IPS-15b (cell line): ENCODE results near the gene PRDM15.

Source experiments
- H3K27me3 ChIP-seq: one replicate; pipeline ENCODE4 v1.6.1; 2013; ENCODE audit warnings: low read length; ENCODE audit not compliant: control insufficient read depth, insufficient read depth
- H3K36me3 ChIP-seq: one replicate; pipeline ENCODE4 v1.6.1; 2013; ENCODE audit warnings: low read length; ENCODE audit not compliant: control insufficient read depth, insufficient read depth
- H3K4me1 ChIP-seq: one replicate; pipeline ENCODE4 v1.6.1; 2013; ENCODE audit warnings: mild to moderate bottlenecking, low read length; ENCODE audit not compliant: control insufficient read depth, insufficient read depth
- H3K4me3 ChIP-seq: one replicate; pipeline ENCODE4 v1.5.1; 2013; ENCODE audit warnings: low read depth, low read length
- H3K9ac ChIP-seq: one replicate; pipeline ENCODE4 v1.6.1; 2013; ENCODE audit warnings: low read depth, mild to moderate bottlenecking, low read length
- H3K9me3 ChIP-seq: one replicate; pipeline ENCODE4 v1.6.1; 2013; ENCODE audit warnings: mild to moderate bottlenecking, low read length; ENCODE audit not compliant: control insufficient read depth, insufficient read depth

The PRDM15 gene

DNA sequence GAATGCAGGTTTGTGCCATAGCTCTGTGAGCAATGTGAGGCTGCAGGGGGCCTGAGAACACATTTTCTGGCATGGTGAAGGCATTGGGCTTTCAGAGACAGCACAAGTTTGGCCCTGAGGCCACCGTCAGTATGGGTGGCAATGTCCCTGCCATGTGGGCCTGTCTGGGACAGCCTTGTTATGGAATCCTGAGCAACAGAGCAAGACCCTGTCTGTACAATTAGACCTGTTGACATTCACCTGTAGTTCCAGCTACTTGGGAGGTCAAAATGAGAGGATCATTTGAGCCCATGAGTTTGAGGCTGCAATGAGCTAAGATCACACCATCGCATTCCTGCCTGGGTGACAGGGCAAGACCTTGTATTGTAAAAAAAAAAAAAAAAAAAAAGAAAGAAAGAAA, 35.6 kb downstream of the PRDM15 start:
- Histone ChIP-seq H3K9ac (no peak overlapping the region), H3K27me3 (no peaks in the 10 kb centered on the region), H3K36me3 (peaks cover 2% of the 10 kb centered on the region), H3K4me1 (peaks cover 3% of the 10 kb centered on the region), H3K9me3 (no peaks in the 10 kb centered on the region), H3K4me3 (no peak overlapping the region)

DNA sequence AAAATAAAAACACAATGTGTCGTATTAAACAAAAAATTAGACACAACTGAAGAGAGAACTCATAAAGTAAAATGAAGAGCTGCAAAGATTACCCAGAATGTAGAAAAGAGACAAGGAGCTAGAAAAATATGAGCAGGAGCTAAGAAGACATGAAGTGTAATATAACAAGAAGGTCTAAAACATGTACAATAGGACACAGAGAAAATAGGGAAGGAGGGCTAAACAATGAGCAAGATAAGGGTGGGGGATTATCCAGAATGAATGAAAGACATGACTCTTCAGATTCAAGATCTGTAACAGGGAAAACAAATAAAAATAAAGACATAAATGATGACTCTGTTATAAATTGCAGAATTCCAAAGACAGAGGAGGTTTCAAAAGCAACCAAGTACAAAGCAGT, 38.3 kb downstream of the PRDM15 start:
- Histone ChIP-seq H3K9me3 (no peaks in the 10 kb centered on the region), H3K9ac (no peak overlapping the region), H3K36me3 (no peaks in the 10 kb centered on the region), H3K4me1 (peaks cover 4% of the 10 kb centered on the region), H3K27me3 (no peaks in the 10 kb centered on the region), H3K4me3 (no peak overlapping the region)

DNA sequence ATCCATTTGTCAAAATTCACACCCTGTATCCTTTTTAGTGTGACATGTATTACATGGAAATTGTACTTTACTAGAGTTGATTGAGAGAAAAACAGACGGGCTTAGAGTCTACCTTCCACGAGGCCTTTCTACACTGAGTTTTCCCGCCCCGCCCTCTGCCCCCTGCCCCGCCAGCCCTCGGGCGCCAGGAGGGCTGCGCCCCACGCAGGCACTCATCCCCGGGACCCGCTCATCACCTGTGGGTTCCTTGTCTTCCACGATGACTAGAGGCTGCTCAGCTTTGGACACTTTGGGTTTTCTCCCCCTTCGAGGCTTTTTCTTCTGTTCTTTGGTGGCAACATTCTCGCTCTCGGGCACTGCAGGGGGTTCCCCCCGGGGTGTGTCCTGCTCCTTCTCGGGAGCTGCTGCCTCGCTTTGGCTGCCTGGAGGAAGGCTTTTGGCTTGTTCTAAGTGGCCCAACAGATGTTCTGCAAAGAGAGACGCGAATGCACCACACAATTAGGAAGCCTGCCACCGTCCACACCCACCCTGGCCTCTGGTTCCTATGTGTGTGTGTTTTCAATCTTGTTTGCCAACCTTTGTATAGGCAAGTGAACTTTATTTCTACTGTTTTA, 39.6 kb downstream of the PRDM15 start:
- H3K4me3 ChIP-seq = no peak overlapping the region
- no peaks in the 10 kb centered on the region for H3K27me3 ChIP-seq
- no peaks in the 10 kb centered on the region for H3K9me3 ChIP-seq
- no peak overlapping the region for H3K9ac ChIP-seq
- H3K36me3 ChIP-seq = peaks cover 5% of the 10 kb centered on the region
- H3K4me1 ChIP-seq = peaks cover 5% of the 10 kb centered on the region

DNA sequence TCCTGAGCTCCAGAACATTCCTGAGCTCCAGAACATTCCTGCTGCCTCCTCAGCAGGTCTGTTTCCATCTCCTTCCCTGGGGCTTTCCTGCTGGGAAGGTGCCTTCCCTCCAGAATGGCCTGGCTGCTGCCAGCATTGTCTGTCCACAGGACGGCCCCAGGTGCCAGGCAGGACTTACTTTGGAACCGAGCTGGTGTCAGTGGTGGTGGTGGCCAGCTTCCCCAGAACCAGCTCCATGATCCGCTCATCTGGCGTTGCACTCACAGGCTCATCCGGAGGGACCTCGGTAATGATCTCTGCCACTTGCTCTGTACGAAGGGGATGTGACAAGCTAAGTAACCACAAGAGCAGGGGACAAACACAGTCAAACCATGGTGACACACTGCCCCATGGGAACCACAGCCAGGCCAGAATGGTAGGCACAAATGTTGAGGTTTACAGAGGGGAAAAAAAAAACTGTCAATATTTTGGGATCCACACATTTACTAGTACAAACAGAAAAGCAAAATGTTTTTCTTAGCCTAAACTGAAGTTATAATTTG, 41.3 kb downstream of the PRDM15 start:
- Histone ChIP-seq H3K9me3 (no peaks in the 10 kb centered on the region), H3K36me3 (peaks cover 7% of the 10 kb centered on the region), H3K4me3 (no peak overlapping the region), H3K27me3 (no peaks in the 10 kb centered on the region), H3K9ac (no peak overlapping the region), H3K4me1 (peaks cover 5% of the 10 kb centered on the region)

DNA sequence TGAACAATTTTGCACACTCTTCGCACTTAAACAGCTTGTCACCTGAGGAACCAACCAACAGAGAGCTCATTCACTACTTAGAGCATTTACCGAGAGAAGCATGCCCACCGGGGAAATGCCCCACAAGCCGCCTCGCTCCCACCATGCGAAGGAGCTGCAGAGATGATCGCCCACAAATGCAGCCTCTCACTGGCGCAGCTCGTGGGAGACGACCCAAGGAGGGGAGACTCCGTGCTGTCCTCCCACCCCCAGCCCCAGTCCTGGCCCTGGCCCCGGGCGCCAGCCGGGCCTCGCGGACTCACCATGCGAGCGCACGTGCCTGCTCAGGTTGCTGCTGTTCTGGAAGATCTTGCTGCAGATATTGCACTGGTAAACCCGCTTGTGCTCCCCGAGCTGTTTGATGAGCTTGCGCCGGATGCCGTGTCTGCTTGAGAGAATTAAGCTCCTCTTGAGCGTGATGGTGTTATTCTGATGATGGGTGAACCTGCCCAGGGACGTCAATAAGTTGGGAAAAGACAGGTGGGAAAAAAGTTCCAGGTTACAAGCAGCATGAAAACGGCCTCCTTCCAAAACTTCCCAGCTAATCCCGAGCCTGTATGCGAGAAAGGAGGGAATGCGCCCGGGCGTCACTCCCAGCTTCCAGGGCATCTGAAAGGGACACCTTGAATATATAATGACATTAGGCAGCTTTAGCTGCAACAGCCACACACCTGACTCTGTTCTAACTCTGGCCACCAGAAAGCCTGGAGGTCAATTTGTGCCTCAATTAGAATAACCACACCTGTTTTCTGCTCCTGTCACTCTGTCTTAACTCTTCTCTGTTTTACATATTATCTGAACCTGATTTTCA, 42.8 kb downstream of the PRDM15 start:
- Histone ChIP-seq H3K36me3 (peaks cover 7% of the 10 kb centered on the region), H3K9me3 (no peaks in the 10 kb centered on the region), H3K4me1 (peaks cover 5% of the 10 kb centered on the region), H3K4me3 (no peak overlapping the region), H3K27me3 (no peaks in the 10 kb centered on the region), H3K9ac (no peak overlapping the region)

DNA sequence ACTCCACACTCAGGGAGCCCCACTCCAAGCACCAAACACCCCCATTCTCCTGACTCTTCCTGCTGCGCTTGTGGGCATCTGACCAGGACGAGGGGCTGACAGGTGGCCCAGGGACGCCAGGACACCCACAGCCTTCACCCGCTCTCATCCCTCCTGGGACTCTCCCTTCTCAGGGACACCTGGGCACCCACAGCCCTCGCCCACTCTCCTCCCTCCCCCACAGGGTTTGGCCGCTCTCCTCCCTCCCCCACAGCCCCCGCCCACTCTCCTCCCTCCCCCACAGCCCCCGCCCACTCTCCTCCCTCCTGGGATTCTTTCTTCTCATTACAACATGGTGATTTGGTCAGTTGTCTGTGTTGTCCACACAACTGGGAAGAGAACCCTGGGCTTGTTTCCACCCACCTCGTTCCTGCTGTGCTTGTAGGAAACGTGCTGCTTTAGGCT, 43.4 kb downstream of the PRDM15 start:
- Histone ChIP-seq H3K9ac (no peak overlapping the region), H3K9me3 (no peaks in the 10 kb centered on the region), H3K36me3 (peaks cover 7% of the 10 kb centered on the region), H3K4me3 (no peak overlapping the region), H3K4me1 (peaks cover 5% of the 10 kb centered on the region), H3K27me3 (no peaks in the 10 kb centered on the region)

DNA sequence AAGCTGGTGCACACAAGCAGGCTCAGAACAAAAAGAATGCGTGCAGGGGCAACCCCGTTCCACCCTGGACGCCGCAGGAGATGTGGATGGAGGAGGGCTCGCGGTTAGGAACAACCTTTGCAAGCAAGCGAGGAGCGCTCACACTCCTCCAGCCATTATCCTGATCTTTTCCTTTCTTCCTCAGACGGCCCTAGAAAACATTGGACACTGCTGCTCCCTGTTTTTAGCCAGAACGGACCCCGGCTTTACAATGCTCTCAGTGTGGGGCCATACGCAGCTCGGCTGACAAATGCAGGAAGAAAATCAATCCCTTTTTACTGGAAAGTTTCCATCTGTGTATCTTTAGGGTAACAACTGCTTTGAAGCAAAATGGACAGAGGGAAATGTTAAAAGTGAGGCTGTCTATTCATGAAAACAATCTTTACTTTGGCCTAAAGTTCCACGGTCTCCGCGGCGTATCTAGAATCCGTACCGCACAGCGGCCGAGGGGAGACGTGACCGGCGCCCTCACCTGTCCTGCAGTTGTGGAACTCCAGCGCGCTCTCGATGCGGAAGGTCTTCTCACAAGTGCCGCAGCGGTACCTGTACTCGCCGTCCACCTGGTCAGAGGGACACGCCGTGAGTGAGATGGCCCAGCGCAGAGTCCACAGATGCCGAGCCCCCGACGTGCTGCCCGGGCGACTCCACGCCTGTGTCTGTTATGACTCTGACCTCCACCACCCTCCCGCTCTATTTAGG, 44.0 kb downstream of the PRDM15 start:
- no peak overlapping the region for H3K9ac ChIP-seq
- H3K9me3 ChIP-seq = no peaks in the 10 kb centered on the region
- H3K4me1 ChIP-seq = peaks cover 5% of the 10 kb centered on the region
- H3K4me3 ChIP-seq = no peak overlapping the region
- H3K36me3 ChIP-seq = peaks cover 7% of the 10 kb centered on the region
- no peaks in the 10 kb centered on the region for H3K27me3 ChIP-seq

DNA sequence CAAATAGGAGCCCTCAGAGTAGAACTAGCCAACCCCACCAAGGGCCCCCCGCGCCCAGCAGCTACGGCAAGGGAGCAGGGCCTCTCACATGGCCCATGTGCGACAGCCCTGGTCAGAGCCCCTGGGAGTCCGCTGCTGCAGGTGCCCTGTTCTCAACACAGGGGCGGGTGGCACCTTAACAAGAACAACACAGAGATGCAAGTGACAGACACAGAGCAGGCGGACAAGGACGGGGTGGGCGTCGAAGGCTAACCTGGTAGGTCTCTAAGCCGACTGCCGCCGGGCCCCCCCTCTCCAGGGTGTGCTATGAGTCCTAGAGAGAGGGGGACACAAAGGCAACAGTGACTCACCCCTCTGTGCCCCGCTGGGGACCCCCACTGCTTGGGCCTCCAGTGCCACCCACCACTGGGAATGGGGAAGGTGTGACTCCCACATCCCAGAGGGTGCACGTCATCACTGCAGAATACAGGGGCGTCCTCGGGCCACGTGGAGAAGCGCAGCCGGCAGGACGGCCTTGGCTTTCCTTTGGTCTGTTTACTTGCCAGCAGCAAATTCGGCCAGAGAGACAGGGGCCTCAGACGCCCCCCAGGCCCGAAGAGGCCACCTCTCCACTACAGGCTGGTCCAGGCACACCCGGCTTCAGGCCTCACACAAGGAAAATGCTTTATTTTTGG, 44.8 kb downstream of the PRDM15 start:
- Histone ChIP-seq H3K27me3 (no peaks in the 10 kb centered on the region), H3K9ac (no peak overlapping the region), H3K4me3 (no peak overlapping the region), H3K4me1 (peaks cover 2% of the 10 kb centered on the region), H3K36me3 (peaks cover 7% of the 10 kb centered on the region), H3K9me3 (no peaks in the 10 kb centered on the region)

DNA sequence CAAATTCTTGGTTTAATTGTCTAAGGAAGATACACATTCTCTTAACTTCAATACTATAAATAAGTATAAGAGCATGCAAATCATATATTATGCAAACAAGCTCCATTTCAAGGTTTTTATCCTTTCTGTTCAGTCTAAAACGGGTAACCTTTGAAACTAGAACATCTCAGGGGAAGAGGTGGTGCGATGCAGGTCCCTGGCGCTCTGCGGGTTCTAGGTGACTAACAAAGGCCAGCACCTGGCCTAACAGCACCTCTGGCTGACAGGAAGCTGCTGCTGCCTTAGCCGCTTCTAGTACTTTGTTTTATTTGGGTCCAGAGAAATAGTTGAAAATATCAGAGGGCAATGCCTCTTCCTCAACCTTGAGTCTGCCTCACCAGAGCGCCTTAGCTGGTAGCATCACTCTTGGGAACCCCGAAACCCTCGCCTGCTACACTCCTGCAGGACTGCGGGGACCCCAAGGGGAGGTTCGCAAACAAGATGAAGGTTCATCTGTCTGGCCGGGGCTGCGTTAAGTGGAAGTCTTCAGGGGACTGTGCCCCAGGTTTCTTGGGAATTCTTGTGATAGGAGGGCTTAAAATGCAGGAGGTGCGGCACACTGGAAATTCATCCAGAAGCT, 45.5 kb downstream of the PRDM15 start:
- Histone ChIP-seq H3K36me3 (peaks cover 7% of the 10 kb centered on the region), H3K9ac (no peak overlapping the region), H3K4me1 (peaks cover 2% of the 10 kb centered on the region), H3K27me3 (no peaks in the 10 kb centered on the region), H3K4me3 (no peak overlapping the region), H3K9me3 (no peaks in the 10 kb centered on the region)

DNA sequence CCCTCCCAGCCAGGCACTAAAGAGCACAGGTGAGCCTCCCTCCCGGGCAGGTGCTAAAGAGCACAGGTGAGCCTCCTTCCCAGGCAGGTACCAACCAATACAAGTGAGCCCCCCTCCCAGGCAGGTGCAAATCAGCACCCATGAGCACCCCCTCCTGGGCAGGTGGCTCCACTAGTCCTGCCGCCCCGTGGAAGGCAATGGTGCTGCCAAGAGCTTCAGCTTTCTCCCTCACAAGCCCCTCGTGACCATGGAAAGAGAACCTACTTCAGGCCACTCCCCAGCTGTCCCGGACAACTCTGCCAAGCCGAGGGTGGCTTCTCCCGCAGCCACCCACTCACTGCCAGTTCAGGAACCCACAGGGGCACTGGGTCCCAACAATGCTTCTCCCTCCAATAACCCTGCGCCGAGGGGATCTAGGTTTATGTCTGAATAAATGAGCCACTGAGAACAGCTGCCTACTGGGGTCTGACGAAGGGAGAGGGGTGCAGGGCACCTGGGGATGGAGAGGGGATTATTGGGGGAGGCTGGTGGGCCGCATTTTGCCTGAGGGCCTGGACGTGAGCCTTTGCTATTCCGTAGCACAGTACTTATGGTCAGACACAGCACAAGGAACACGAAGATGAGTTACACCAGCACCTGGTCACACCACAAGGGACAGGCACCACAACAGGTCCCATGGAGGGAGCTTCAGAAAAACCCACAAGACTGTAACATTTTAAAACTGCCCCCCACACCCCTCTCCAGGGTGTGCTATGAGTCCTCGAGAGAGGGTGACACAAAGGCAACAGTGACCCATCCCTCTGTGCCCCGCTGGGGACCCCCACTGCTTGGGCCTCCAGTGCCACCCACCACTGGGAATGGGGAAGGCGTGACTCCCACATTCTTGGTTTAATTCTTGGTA, 46.3 kb downstream of the PRDM15 start:
- Histone ChIP-seq H3K9me3 (no peaks in the 10 kb centered on the region), H3K4me1 (peaks cover 2% of the 10 kb centered on the region), H3K4me3 (no peak overlapping the region), H3K9ac (no peak overlapping the region), H3K27me3 (no peaks in the 10 kb centered on the region), H3K36me3 (peaks cover 7% of the 10 kb centered on the region)
